Activated CD4-positive, alpha-beta T cell treated with anti-CD3 and anti-CD28 coated beads for 36 hours (primary cell): ENCODE results near the gene EXT2. TPM values are rescaled to one million over a fixed set of nuclear protein-coding genes. Genes with fewer than 3 reads are reported as not detected.

Experiments
- ATAC-seq: fragments of 200-7000 bp; cut with Tn5 transposase; one replicate; pipeline ENCODE4 v1.10.0; 2021; ENCODE audit warnings: mild to moderate bottlenecking, moderate library complexity
- CTCF ChIA-PET: fragments of 350-600 bp; sonication (Branson Sonifier 250); formaldehyde crosslinking; loops from one replicate; lab custom pipeline; 2021; ENCODE audit warnings: antibody characterized with exemption; lab: Charles Lee
- POLR2A ChIA-PET: fragments of 350-600 bp; sonication (Branson Sonifier 250); formaldehyde crosslinking; loops from one replicate; lab custom pipeline; 2021; ENCODE audit warnings: antibody characterized with exemption, inconsistent platforms; lab: Charles Lee
- DNase-seq: peaks from one replicate; pipeline ENCODE4 v3.0.0-alpha.2; 2020
- H3K27ac Mint-ChIP-seq: one replicate; pipeline ENCODE4 v1.8.0; 2021; ENCODE audit warnings: mixed read lengths
- H3K27me3 Mint-ChIP-seq: one replicate; pipeline ENCODE4 v1.8.0; 2021; ENCODE audit warnings: mixed read lengths
- H3K36me3 Mint-ChIP-seq: one replicate; pipeline ENCODE4 v1.8.0; 2021; ENCODE audit warnings: low read depth, mixed read lengths
- H3K4me1 Mint-ChIP-seq: one replicate; pipeline ENCODE4 v1.8.0; 2021; ENCODE audit warnings: mixed read lengths
- H3K4me3 Mint-ChIP-seq: one replicate; pipeline ENCODE4 v1.8.0; 2021; ENCODE audit warnings: mild to moderate bottlenecking, moderate library complexity, mixed read lengths
- H3K9me3 Mint-ChIP-seq: one replicate; pipeline ENCODE4 v1.8.0; 2021; ENCODE audit warnings: low read depth, mixed read lengths
- intact Hi-C, 2 experiments: fragments of 100-400 bp; cut with DNase I in 1 of 2; cut with micrococcal nuclease in 1 of 2; formaldehyde crosslinking; loops; one replicate each; pipeline versions ENCODE4 v1.14.2 to v1.15.1; 2022 to 2024; cut with DNase I, micrococcal nuclease
- total RNA-seq, 2 experiments: library from RNA; stranded (reverse); gene quantifications; one replicate each; pipeline ENCODE4 v1.2.3, GENCODE V29; 2021

The EXT2 gene
- total RNA-seq, 2 experiments from 2014 or later = 18.4 to 20.6 TPM

DNA sequence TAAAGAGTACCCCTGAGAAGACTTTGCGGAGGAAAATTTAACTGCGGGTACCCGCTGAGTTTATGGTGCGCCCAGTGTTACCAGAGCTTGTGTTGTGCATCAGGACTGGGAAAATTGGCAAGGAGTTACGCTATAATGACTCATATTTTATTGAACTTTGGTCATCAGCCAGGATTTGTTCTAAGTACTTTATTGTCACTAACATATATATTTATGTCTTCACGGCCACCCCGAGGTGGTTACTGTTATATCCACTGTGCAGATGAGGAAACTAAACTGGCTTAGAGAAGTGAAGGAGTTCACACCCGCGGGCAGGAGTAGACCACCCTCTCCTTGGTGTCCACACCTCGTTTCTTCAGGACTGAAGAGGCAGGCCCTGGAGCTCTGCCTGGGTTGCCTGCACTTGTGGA lies 28.7 kb upstream of the EXT2 start:
- Mint-ChIP-seq H3K4me1 (peaks cover 22% of the 10 kb centered on the region), H3K27me3 (no peaks in the 10 kb centered on the region), H3K27ac (peak overlapping the region; percentile 90), H3K36me3 (peaks cover 4% of the 10 kb centered on the region), H3K4me3 (peak overlapping the region; percentile 79), H3K9me3 (no peaks in the 10 kb centered on the region)
- ChIA-PET POLR2A (no interaction called here), CTCF (interaction anchor here (0.6 to 9.6 kb wide), 7 partner anchors 15 to 220 kb away, joined by 3 to 74 read pairs (median 3); partner anchors contain the start of gene EXT2)
- ATAC-seq (no peak), DNase-seq (no peak)
- intact Hi-C loops = loop anchor here (1.0 to 5.0 kb wide), 6 partner anchors 28 to 708 kb away; partner anchors contain the start of genes ALKBH3 (in 2 of the 2), EXT2 (in 1 of the 2) and TTC17 (in 1 of the 2)

DNA sequence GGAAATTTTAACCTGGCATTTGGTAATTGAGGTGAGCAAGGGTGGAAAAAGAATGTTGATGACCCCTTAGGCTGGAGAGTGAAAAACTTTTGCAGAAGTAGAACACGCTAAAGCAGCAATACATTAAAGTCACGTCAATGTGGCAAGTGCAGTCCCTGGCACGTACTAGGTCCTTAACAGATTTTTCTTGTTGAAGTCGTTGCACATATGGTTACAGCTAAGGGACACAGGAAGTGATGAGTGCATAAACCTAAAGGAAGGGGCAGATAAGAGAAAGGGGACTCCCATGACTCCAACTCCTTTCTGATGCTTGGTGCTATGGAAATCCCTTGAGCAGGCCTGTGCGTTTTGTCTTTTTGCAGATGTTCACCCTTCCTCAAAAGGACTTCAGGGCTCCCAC lies 28.2 kb upstream of the EXT2 start:
- no peak for ATAC-seq
- no peak for DNase-seq
- ChIA-PET POLR2A (no interaction called here), CTCF (interaction anchor here (0.7 to 9.6 kb wide), 6 partner anchors 12 to 200 kb away, joined by 3 to 74 read pairs (median 4); partner anchors contain the start of gene EXT2)
- H3K36me3 Mint-ChIP-seq = peaks cover 4% of the 10 kb centered on the region
- H3K4me1 Mint-ChIP-seq = peaks cover 22% of the 10 kb centered on the region
- no peaks in the 10 kb centered on the region for H3K9me3 Mint-ChIP-seq
- intact Hi-C loops = loop anchor here (2.0 to 5.0 kb wide), 4 partner anchors 28 to 708 kb away; partner anchors contain the start of genes ALKBH3 (in 1 of the 2), EXT2 (in 1 of the 2) and TTC17 (in 1 of the 2)
- H3K27me3 Mint-ChIP-seq = no peaks in the 10 kb centered on the region
- H3K4me3 Mint-ChIP-seq = peak overlapping the region; percentile 79
- H3K27ac Mint-ChIP-seq = no peak overlapping the region

DNA sequence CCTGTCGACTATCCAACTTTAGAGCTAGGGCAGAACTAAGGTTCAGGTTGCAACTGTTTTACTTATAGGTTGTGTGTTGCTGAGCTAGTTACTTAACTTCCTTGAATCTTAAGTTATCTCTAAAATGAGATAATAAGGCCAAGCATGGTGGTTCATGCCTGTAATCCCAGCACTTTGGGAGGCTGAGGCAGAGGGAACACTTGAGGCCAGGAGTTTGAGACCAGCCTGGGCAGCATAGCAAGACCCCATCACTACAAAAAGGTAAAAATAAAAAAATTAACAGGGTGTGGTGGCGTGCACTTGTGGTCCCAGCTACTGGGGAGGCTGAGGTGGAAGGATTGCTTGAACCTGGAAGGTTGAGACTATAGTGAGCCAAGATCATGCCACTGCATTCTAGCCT lies 27.3 kb upstream of the EXT2 start:
- CTCF ChIA-PET = interaction anchor here (0.7 to 9.6 kb wide), 4 partner anchors 13 to 492 kb away, joined by 3 to 74 read pairs (median 6); partner anchors contain the start of gene EXT2
- intact Hi-C loops = loop anchor here (5.0 kb wide), 2 partner anchors 186 to 426 kb away; partner anchors contain the start of gene ALKBH3 (in 1 of the 2)
- POLR2A ChIA-PET = no interaction called here

DNA sequence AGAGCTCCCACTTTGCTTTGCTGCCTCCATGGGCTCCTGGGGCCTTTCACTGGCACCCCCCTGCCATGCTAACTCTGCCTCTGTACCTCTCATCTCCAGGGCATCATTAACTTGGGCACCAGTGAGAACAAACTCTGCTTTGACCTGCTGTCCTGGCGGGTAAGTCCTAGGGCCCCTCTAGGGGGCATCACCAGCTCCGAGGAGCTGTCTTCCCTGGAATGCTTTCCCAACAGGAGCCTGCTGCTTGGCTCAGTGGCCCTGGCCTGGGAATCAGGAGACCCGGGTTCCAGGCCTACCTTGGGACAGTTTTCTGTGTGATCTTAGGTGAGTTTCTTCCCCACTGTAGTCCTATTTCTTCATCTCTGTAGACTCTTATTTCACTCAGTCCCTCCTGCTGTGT lies 24.3 kb upstream of the EXT2 start:
- H3K27me3 Mint-ChIP-seq = no peaks in the 10 kb centered on the region
- POLR2A ChIA-PET = no interaction called here
- peaks cover 4% of the 10 kb centered on the region for H3K36me3 Mint-ChIP-seq
- H3K27ac Mint-ChIP-seq = no peak overlapping the region
- ATAC-seq (no peak), DNase-seq (no peak)
- peaks cover 11% of the 10 kb centered on the region for H3K4me1 Mint-ChIP-seq
- H3K4me3 Mint-ChIP-seq = no peak overlapping the region
- intact Hi-C loops = no loop called here
- H3K9me3 Mint-ChIP-seq = no peaks in the 10 kb centered on the region
- CTCF ChIA-PET = interaction anchor here (0.9 to 9.6 kb wide), 5 partner anchors 13 to 187 kb away, joined by 3 to 74 read pairs (median 5); partner anchors contain the start of gene EXT2

More for the DNA sequence above, 27.3 kb upstream of the EXT2 start:
- ATAC-seq = no peak
- Mint-ChIP-seq H3K4me1 (peaks cover 22% of the 10 kb centered on the region), H3K27me3 (no peaks in the 10 kb centered on the region), H3K36me3 (peaks cover 4% of the 10 kb centered on the region), H3K9me3 (no peaks in the 10 kb centered on the region), H3K27ac (no peak overlapping the region), H3K4me3 (no peak overlapping the region)
- no peak for DNase-seq

DNA sequence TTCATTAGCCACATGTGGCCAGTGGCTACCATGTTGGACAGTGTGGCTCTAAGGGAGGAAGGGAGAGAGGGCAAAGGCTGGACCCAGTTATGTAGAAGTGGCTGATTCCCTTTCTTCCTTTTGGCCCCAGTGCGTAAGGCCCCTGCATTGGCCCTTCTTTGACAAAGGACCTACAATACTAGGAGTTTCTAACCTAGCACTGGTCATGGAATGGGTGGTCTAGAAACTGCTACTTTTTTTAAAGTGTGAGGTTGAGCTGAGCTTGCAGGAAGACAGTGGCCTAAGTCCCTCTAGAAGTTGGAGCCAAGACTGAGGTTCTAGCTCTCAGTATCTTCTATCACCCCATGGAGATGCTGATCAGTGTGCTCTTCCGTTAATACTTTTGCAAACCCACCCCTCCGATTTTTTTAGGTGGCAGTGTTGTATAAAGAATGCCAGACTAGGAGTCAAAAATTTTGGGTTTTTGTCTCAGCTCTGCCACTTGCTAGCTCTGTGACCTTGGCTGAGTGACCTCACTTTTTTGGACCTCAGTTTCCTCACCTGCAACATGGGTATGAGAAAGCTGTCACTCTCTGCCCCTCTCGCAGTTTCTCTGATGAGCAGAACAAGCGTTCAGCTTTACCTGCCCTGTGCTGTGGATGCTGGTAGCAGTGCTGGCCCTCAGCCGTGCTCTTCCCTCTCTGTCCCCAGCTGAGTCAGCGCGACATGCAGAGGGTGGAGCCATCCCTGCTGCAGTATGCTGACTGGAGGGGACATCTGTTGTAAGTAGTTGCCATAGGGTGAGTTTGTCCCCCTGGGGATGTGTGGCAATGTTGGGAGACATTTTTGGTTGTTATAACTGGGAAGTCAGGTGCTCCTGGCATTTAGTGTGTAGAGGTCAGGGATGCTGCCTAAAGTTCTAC lies 22.5 kb upstream of the EXT2 start:
- intact Hi-C loops = no loop called here
- H3K4me1 Mint-ChIP-seq = no peaks in the 10 kb centered on the region
- H3K27ac Mint-ChIP-seq = no peak overlapping the region
- ChIA-PET CTCF (interaction anchor here (0.7 to 9.6 kb wide), 3 partner anchors 10 to 192 kb away, joined by 3 to 74 read pairs (median 3); partner anchors contain the start of genes ALKBH3 and EXT2), POLR2A (no interaction called here)
- no peak overlapping the region for H3K4me3 Mint-ChIP-seq
- ATAC-seq (no peak), DNase-seq (no peak)
- no peaks in the 10 kb centered on the region for H3K27me3 Mint-ChIP-seq
- no peaks in the 10 kb centered on the region for H3K9me3 Mint-ChIP-seq
- H3K36me3 Mint-ChIP-seq = peaks cover 4% of the 10 kb centered on the region

DNA sequence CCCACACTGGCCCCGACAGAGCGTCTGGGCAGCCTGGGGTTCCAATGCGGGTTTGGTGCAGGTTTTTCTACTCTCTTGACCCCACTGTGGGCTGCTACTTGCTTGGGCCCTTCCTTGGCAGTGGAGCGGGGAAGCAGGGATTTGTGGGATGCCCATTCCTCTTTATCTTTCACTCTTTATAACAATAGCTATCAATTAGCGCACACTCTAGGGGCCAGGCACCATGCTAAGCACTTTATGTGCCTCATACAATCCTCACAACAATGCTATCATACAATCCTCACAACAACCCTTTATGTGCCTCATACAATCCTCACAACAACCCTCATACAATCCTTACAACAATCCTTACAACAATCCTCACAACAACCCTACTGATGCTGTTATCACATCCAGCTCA lies 16.7 kb upstream of the EXT2 start:
- ATAC-seq (no peak), DNase-seq (no peak)
- Mint-ChIP-seq H3K9me3 (no peaks in the 10 kb centered on the region), H3K27ac (no peak overlapping the region), H3K4me3 (no peak overlapping the region), H3K36me3 (peaks cover under 1% of the 10 kb centered on the region), H3K27me3 (no peaks in the 10 kb centered on the region), H3K4me1 (no peaks in the 10 kb centered on the region)
- ChIA-PET POLR2A (no interaction called here), CTCF (interaction anchor here (1.4 kb wide), 1 partner anchor 24 kb away, joined by 3 read pairs; no protein-coding TSS in a partner anchor)
- intact Hi-C loops = no loop called here

DNA sequence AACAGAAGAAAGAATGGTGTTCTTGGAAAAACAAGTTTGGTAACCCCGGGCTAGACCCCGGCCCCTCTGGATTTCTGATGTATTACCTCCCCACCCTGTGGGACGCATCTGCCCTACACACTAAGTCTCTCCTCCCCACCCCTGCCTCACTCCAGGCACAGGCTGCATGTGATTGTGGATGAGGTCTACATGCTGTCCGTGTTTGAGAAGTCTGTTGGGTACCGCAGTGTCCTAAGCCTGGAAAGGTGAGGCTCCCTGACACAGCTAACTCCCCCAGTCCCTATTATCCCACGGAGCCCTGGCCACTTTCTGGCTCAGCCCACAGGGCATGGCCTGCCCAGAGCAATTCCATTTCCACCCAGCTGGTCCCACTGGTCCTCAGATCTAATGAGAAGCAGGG lies 16.1 kb upstream of the EXT2 start:
- no peak for DNase-seq
- ATAC-seq = no peak
- H3K4me3 Mint-ChIP-seq = no peak overlapping the region
- H3K9me3 Mint-ChIP-seq = no peaks in the 10 kb centered on the region
- no peaks in the 10 kb centered on the region for H3K4me1 Mint-ChIP-seq
- no peak overlapping the region for H3K27ac Mint-ChIP-seq
- ChIA-PET CTCF (no interaction called here), POLR2A (no interaction called here)
- H3K36me3 Mint-ChIP-seq = peaks cover 6% of the 10 kb centered on the region
- intact Hi-C loops = no loop called here
- no peaks in the 10 kb centered on the region for H3K27me3 Mint-ChIP-seq

DNA sequence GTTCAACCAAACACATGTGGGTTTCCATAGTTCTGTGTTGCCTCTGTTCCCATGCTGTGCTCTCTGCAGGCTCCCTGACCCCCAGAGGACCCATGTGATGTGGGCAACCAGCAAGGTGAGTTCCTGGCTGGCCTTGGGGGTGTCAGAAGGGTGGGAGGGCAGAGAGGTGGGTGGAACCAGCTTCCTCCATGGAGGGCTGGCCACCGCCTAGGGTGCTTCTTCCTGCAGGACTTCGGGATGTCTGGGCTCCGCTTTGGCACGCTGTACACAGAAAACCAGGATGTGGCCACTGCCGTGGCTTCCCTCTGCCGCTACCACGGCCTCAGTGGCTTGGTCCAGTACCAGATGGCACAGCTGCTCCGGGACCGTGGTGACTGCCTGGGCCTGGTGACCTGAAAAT lies 14.5 kb upstream of the EXT2 start:
- DNase-seq (no peak), ATAC-seq (no peak)
- Mint-ChIP-seq H3K4me3 (no peak overlapping the region), H3K4me1 (no peaks in the 10 kb centered on the region), H3K27me3 (no peaks in the 10 kb centered on the region), H3K27ac (no peak overlapping the region), H3K36me3 (peaks cover 11% of the 10 kb centered on the region), H3K9me3 (peaks cover 5% of the 10 kb centered on the region)
- POLR2A ChIA-PET = no interaction called here
- CTCF ChIA-PET = interaction anchor here (0.6 to 1.0 kb wide), 2 partner anchors 14 to 15 kb away, joined by 3 read pairs; partner anchors contain the start of genes ACCS and EXT2
- intact Hi-C loops = no loop called here

DNA sequence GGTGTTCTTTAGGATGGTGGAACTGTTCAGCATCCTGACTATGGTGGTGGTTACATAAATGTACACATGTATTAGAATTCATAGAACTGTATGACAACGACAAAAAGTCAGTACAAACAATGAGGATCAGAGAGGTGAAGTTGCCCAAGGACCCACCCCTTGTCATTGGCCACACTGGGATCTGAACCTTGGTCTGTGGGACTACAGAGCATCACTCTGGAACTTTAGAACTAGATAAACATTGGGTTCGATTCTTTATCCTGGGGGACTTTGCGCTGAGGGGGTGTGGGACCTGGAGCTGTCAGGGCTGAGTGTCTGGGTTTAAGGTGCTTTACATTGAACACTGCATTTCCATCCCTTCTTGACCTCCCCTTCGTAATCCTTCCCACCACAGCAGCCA lies 12.8 kb upstream of the EXT2 start:
- CTCF ChIA-PET = interaction anchor here (2.0 kb wide), 1 partner anchor 12 kb away, joined by 6 read pairs; no protein-coding TSS in a partner anchor

DNA sequence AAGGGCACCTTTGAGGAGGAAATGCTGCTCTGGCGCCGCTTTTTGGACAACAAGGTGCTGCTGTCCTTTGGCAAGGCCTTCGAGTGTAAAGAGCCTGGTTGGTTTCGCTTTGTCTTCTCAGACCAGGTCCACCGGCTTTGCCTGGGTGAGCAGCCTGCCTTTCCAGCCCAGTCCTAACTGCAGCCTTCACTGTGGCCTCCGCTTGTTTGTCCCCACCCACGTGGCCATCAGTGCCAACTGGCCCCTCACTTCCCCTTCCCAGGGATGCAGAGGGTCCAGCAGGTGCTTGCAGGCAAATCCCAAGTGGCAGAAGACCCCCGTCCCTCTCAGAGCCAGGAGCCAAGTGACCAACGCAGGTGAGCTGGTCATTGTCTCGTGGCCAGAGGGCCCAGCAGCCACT lies 12.0 kb upstream of the EXT2 start:
- DNase-seq (no peak), ATAC-seq (no peak)
- H3K4me1 Mint-ChIP-seq = no peaks in the 10 kb centered on the region
- intact Hi-C loops = no loop called here
- no peak overlapping the region for H3K4me3 Mint-ChIP-seq
- H3K9me3 Mint-ChIP-seq = peaks cover 5% of the 10 kb centered on the region
- H3K36me3 Mint-ChIP-seq = peaks cover 11% of the 10 kb centered on the region
- no peaks in the 10 kb centered on the region for H3K27me3 Mint-ChIP-seq
- ChIA-PET POLR2A (no interaction called here), CTCF (interaction anchor here (2.0 to 3.7 kb wide), 2 partner anchors 11 to 13 kb away, joined by 6 to 22 read pairs; partner anchors contain the start of gene EXT2)
- no peak overlapping the region for H3K27ac Mint-ChIP-seq

More for the DNA sequence above, 12.8 kb upstream of the EXT2 start:
- DNase-seq (no peak), ATAC-seq (no peak)
- no peak overlapping the region for H3K27ac Mint-ChIP-seq
- H3K4me1 Mint-ChIP-seq = no peaks in the 10 kb centered on the region
- H3K4me3 Mint-ChIP-seq = no peak overlapping the region
- peaks cover 5% of the 10 kb centered on the region for H3K9me3 Mint-ChIP-seq
- intact Hi-C loops = no loop called here
- POLR2A ChIA-PET = no interaction called here
- peaks cover 11% of the 10 kb centered on the region for H3K36me3 Mint-ChIP-seq
- H3K27me3 Mint-ChIP-seq = no peaks in the 10 kb centered on the region

DNA sequence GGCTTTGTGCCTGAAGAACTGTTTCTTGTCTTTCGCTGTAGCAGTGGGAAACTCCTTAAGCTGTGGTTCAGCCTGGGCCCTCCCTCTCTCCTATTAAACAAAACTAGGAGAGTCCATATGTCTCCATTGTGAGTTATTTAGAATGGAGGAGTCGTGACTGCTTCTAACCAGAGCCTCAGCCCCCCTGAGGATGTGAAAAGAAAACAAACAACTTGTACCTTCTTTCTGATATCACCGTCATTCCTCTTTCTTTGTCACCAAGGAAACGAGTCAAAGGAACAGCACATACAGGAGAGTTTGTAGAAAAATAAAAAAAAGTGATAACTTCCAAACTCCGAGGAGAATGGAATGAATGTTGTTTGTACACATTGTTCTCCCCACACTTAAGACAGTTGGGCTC lies 11.6 kb upstream of the EXT2 start:
- ATAC-seq (no peak), DNase-seq (no peak)
- ChIA-PET POLR2A (no interaction called here), CTCF (interaction anchor here (0.7 to 3.7 kb wide), 3 partner anchors 11 to 113 kb away, joined by 3 to 22 read pairs (median 6); partner anchors contain the start of gene EXT2)
- Mint-ChIP-seq H3K27me3 (no peaks in the 10 kb centered on the region), H3K4me1 (no peaks in the 10 kb centered on the region), H3K4me3 (no peak overlapping the region), H3K9me3 (peaks cover 5% of the 10 kb centered on the region), H3K27ac (no peak overlapping the region), H3K36me3 (peaks cover 11% of the 10 kb centered on the region)
- intact Hi-C loops = no loop called here
